Gastrocnemius medialis (tissue), 4 donors: ENCODE results near the gene TBC1D5. TPM values are rescaled to one million over a fixed set of nuclear protein-coding genes. Genes with fewer than 3 reads are reported as not detected.
"Not testable (repeated sequence)": the region's sequence is repeated elsewhere in the genome, so short reads cannot be mapped to it uniquely, and the experiment has no call there.

Experiments used
- ATAC-seq, 2 donors: fragments of 150-250 bp; one replicate each; pipeline ENCODE4 v1.9.1; 2016
- DNase-seq, 2 donors: peaks; one replicate each; pipeline ENCODE4 v3.0.0-alpha.2; 2019
- H3K27ac ChIP-seq, 4 donors: fragments of 200-600 bp; sonication (generic); 1 replicate in 1 of 4; 2 replicates in 3 of 4; pipeline ENCODE4 v1.5.1; 2016 to 2018; ENCODE audit warnings: mild to moderate bottlenecking in 2 of 4, moderate library complexity in 1 of 4
- H3K27me3 ChIP-seq, 3 donors: fragments of 200-600 bp; sonication (generic) in 2 of 3; 1 replicate in 1 of 3; 2 replicates in 2 of 3; pipeline versions ENCODE4 v1.5.1 to v1.6.0; 2016 to 2019; ENCODE audit warnings: mild to moderate bottlenecking in 1 of 3, moderate library complexity in 1 of 3
- H3K36me3 ChIP-seq, 2 donors: fragments of 200-600 bp; sonication (generic) in 1 of 2; one replicate each; pipeline ENCODE4 v1.5.1; 2017 to 2018
- H3K4me1 ChIP-seq, 2 donors: fragments of 200-600 bp; sonication (generic) in 1 of 2; one replicate each; pipeline ENCODE4 v1.5.1; 2016 to 2017; ENCODE audit warnings: mild to moderate bottlenecking in 2 of 2
- H3K4me3 ChIP-seq, 4 donors: fragments of 200-600 bp; sonication (generic) in 3 of 4; 1 replicate in 1 of 4; 2 replicates in 3 of 4; pipeline ENCODE4 v1.5.1; 2016 to 2019; ENCODE audit warnings: mild to moderate bottlenecking in 2 of 4
- H3K9me3 ChIP-seq, 3 donors: fragments of 200-600 bp; sonication (generic) in 2 of 3; 1 replicate in 1 of 3; 2 replicates in 2 of 3; pipeline ENCODE4 v1.5.1; 2016 to 2019
- POLR2A ChIP-seq, 2 donors: fragments of 450-650 bp; IDR thresholded peaks; one replicate each; pipeline ENCODE4 v1.6.1; 2017; ENCODE audit warnings: antibody characterized with exemption in 2 of 2, mild to moderate bottlenecking in 2 of 2, moderate library complexity in 2 of 2
- in situ Hi-C, 4 donors: fragments of 200-750 bp; cut with MboI; loops; one replicate each; pipeline versions ENCODE4 v1.15.0 to v1.8.0; 2017; ENCODE audit warnings: low sequenced_read_pairs in 4 of 4
- intact Hi-C: fragments of 100-400 bp; cut with DNase I; formaldehyde crosslinking; loops from one replicate; pipeline ENCODE4 v1.15.1; 2023; ENCODE audit warnings: low total_unique reads
- total RNA-seq, 4 donors: library from RNA; depleted of rRNA; stranded (reverse); fragments of >200 nt; gene quantifications; one replicate each; pipeline versions ENCODE4 v1.1.0 to v1.2.3, GENCODE V29; 2016
- TF ChIP-seq, protein P1 (sequence below), 5 experiments: fragments of 450-650 bp in 3 of 5; fragments of 200-600 bp in 2 of 5; sonication (generic) in 2 of 5; IDR thresholded peaks in 4 of 5; conservative IDR thresholded peaks in 1 of 5; 1 replicate in 4 of 5; 2 replicates in 1 of 5; pipeline ENCODE4 v1.5.1; 2016 to 2019; ENCODE audit warnings: antibody characterized with exemption in 5 of 5, mild to moderate bottlenecking in 3 of 5, moderate library complexity in 3 of 5

The TBC1D5 gene
- total RNA-seq, 4 donors from 2014 or later: 20.3 to 34.4 (median 27.1) TPM

DNA sequence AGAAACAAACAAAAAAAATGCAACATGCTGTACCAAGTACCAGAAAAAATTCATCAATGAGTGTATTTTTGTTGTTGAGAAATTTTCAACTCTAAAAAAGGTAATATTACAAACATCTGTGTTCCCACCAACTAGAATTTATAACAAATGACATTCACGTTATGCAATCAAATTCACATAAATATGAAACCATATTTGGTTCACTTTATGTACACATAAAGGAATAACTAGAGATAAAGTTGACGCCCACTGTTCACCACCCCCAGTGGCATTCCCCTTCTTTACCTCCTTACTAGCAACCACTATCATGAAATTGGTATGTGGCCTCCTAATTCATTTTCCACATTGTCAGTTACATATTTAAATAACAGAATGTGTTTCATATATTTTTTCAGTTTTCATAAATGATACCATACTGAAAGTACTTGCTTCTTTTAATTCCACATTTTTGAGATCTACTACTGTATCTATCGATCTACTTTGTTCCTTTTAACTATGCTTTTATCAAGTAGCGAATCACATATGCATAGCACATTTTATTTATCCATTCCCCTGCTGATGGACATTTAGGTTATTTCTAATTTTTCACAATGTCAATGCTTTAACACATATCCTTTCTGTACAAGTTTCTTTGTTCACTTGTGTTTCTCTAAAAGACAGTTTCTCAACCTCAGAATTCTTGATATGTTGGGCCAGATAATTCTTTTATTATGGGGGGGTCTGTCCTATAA, 34.5 kb downstream of the TBC1D5 start:
- in situ Hi-C loops (no loop called here), intact Hi-C loops (no loop called here)
- Histone ChIP-seq H3K9me3 (no peaks in the 10 kb centered on the region), H3K4me1 (peaks cover 0 to 3% of the 10 kb centered on the region in 2 donors), H3K27me3 (no peaks in the 10 kb centered on the region), H3K4me3 (no peak overlapping the region), H3K36me3 (no peaks in the 10 kb centered on the region), H3K27ac (no peak overlapping the region)
- TF ChIP-seq, protein P1, sequence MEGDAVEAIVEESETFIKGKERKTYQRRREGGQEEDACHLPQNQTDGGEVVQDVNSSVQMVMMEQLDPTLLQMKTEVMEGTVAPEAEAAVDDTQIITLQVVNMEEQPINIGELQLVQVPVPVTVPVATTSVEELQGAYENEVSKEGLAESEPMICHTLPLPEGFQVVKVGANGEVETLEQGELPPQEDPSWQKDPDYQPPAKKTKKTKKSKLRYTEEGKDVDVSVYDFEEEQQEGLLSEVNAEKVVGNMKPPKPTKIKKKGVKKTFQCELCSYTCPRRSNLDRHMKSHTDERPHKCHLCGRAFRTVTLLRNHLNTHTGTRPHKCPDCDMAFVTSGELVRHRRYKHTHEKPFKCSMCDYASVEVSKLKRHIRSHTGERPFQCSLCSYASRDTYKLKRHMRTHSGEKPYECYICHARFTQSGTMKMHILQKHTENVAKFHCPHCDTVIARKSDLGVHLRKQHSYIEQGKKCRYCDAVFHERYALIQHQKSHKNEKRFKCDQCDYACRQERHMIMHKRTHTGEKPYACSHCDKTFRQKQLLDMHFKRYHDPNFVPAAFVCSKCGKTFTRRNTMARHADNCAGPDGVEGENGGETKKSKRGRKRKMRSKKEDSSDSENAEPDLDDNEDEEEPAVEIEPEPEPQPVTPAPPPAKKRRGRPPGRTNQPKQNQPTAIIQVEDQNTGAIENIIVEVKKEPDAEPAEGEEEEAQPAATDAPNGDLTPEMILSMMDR (IDR thresholded peaks at IDR 0.05 in 4 of 5, conservative IDR thresholded peaks at IDR 0.05 in 1 of 5): no peak
- TF ChIP-seq POLR2A (IDR thresholded peaks at IDR 0.05): no peak
- ATAC-seq (no peak), DNase-seq (no peak)

DNA sequence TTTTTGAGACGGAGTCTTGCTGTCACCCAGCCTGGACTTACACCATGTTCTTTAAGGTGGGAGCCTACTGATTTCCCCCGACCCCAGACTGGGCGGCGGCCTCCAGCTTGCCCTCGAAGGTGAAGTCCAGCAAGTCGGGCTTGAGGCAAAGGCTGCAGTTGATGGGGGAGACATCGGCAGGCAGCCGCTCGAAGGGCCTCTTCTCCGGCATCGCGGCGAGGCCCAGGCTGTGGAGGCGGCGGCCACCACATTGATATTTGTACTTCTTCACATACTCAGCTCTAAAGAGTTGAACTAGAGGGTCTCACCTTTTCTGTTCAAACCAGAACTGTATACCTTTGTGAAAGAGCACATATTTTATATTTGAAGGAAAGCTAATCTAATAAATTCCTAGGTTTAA, 36.4 kb downstream of the TBC1D5 start:
- H3K27ac ChIP-seq, intact Hi-C loops, H3K27me3 ChIP-seq, H3K4me3 ChIP-seq, ATAC-seq, H3K9me3 ChIP-seq, H3K36me3 ChIP-seq, in situ Hi-C loops, H3K4me1 ChIP-seq, DNase-seq: not testable (repeated sequence)

DNA sequence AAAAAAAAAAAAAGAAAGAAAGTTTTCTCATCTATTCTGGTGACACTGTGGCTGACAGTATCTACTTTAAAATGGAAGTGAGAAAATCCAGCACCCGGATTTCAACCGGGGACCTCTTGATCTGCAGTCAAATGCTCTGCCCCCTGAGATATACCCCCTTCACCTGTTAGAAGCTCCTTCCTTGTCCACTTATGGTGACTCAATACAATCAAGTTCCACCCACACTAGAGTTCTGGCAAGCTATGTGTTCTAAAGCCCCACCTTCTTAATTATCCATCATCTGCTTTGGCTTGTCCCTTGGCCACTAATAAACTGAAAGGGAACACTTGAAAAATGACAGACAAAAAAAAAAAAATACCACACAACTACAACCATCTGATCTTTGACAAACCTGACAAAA, 42.6 kb downstream of the TBC1D5 start:
- H3K27me3 ChIP-seq, in situ Hi-C loops, H3K27ac ChIP-seq, intact Hi-C loops, H3K36me3 ChIP-seq, ATAC-seq, H3K4me1 ChIP-seq, H3K4me3 ChIP-seq, DNase-seq, H3K9me3 ChIP-seq: not testable (repeated sequence)

DNA sequence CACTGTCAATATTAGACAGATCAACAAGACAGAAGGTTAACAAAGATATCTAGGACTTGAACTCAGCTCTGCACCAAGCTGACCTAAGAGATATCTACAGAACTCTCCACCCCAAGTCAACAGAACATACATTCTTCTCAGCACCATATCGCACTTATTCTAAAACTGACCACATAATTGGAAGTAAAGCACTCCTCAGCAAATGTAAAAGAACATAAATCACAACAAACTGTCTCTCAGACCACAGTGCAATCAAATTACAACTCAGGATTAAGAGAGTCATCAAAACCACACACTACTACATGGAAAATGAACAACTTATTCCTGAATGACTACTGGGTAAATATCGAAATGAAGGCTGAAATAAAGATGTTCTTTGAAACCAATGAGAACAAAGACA, 46.8 kb downstream of the TBC1D5 start:
- DNase-seq, H3K4me1 ChIP-seq, in situ Hi-C loops, H3K9me3 ChIP-seq, ATAC-seq, intact Hi-C loops, H3K4me3 ChIP-seq, H3K27ac ChIP-seq, H3K27me3 ChIP-seq, H3K36me3 ChIP-seq: not testable (repeated sequence)

DNA sequence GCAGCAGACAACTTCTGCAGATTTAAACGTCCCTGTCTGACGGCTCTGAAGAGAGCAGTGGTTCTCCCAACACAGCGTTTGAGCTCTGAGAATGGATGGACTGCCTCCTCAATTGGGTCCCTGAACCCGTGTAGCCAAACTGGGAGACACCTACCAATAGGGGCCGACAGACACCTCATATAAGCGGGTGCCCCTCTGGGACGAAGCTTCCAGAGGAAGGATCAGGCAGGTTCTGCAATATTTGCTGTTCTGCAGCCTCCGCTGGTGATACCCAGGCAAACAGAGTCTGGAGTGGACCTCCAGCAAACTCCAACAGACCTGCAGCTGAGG, 48.8 kb downstream of the TBC1D5 start:
- intact Hi-C loops, H3K36me3 ChIP-seq, H3K9me3 ChIP-seq, H3K4me1 ChIP-seq, H3K4me3 ChIP-seq, H3K27ac ChIP-seq, in situ Hi-C loops, ATAC-seq, H3K27me3 ChIP-seq, DNase-seq: not testable (repeated sequence)

DNA sequence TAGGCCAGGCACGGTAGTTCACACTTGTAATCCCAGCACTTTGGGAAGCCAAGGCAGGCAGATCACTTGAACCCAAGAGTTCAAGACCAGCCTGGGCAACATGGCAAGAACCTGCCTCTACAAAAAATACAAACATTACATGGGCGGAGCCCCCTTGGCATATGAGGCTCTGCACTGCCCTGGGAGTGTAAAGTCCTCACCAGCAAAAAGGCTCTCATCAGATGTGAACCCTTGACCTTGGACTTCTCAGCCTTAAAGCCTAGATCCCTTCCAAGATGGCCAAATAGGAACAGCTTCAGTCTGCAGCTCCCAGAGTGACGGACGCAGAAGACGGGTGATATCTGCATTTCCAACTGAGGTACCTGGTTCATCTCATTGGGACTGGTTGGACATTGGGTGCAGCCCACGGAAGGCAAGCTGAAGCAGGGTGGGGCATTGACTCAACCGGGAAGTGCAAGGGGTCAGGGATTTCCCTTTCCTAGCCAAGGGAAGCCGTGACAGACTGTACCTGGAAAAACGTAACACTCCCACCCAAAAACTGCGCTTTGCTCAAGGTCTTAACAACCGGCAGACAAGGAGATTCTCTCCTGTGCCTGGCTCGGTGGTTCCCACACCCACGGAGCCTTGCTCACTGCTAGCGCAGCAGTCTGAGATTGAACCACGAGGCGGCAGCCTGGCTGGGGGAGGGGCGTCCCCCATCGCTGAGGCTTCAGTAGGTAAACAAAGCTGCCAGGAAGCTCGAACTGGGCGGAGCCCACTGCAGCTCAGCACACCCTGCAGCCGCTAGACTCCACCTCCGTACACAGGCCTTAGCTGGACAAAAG, 49.4 kb downstream of the TBC1D5 start:
- H3K36me3 ChIP-seq, H3K27ac ChIP-seq, intact Hi-C loops, H3K4me1 ChIP-seq, H3K27me3 ChIP-seq, DNase-seq, H3K9me3 ChIP-seq, ATAC-seq, H3K4me3 ChIP-seq, in situ Hi-C loops: not testable (repeated sequence)

DNA sequence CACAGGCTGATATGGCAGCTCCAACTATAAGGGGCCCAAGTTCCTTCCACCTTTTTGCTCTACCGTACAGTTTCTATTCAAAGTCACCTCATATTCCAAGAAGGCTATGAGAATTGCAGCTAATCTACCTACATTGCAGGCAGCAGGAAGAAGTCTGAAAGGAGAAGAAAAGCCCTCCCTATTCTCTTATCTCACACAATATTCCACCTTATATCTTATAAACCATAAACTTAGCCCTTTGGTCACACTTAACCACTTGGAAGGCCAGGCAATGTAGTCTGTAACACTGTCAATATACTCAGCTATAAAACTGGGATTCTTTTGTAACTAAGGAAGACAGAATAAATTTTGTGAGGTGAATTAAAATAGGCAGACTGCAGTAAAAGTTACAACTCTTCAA, 54.9 kb downstream of the TBC1D5 start:
- Histone ChIP-seq H3K4me1 (no peaks in the 10 kb centered on the region), H3K9me3 (no peaks in the 10 kb centered on the region), H3K27ac (no peak overlapping the region), H3K27me3 (no peaks in the 10 kb centered on the region), H3K4me3 (no peak overlapping the region), H3K36me3 (no peaks in the 10 kb centered on the region)
- DNase-seq: no peak
- intact Hi-C loops (no loop called here), in situ Hi-C loops (no loop called here)
- ATAC-seq: no peak
- TF ChIP-seq, protein P1 (IDR thresholded peaks at IDR 0.05 in 4 of 5, conservative IDR thresholded peaks at IDR 0.05 in 1 of 5): no peak
- no peak for TF ChIP-seq POLR2A (IDR thresholded peaks at IDR 0.05)
